Uterus (tissue), 4 donors: Measurements from ENCODE around the gene DIS3L. TPM values are rescaled to one million over a fixed set of nuclear protein-coding genes. Genes with fewer than 3 reads are reported as not detected.
"Not testable (repeated sequence)": the region's sequence is repeated elsewhere in the genome, so short reads cannot be mapped to it uniquely, and the experiment has no call there.

Source experiments
- DNase-seq, 2 donors: peaks; one replicate each; pipeline ENCODE4 v3.0.0-alpha.2; 2019 to 2020
- H3K27ac ChIP-seq, 2 donors: fragments of 200-600 bp; sonication (generic); 1 replicate in 1 of 2; 2 replicates in 1 of 2; pipeline ENCODE4 v1.5.1; 2016 to 2018
- H3K27me3 ChIP-seq, 2 donors: fragments of 200-600 bp; sonication (generic); one replicate each; pipeline ENCODE4 v1.5.1; 2018 to 2019; ENCODE audit warnings: control low read depth in 1 of 2
- H3K36me3 ChIP-seq, 2 donors: fragments of 200-600 bp; sonication (generic); one replicate each; pipeline ENCODE4 v1.5.1; 2019; ENCODE audit warnings: control low read depth in 1 of 2
- H3K4me1 ChIP-seq, 2 donors: fragments of 200-600 bp; sonication (generic); one replicate each; pipeline ENCODE4 v1.5.1; 2018 to 2019; ENCODE audit warnings: control low read depth in 1 of 2
- H3K4me3 ChIP-seq, 2 donors: fragments of 200-600 bp; sonication (generic); 1 replicate in 1 of 2; 2 replicates in 1 of 2; pipeline ENCODE4 v1.5.1; 2018 to 2019; ENCODE audit warnings: mild to moderate bottlenecking in 1 of 2
- H3K9me3 ChIP-seq, 2 donors: fragments of 200-600 bp; sonication (generic); one replicate each; pipeline ENCODE4 v1.5.1; 2019; ENCODE audit warnings: control low read depth in 1 of 2
- CTCF ChIP-seq, 4 experiments: fragments of 200-600 bp in 2 of 4; fragments of 450-650 bp in 2 of 4; sonication (generic) in 2 of 4; IDR thresholded peaks; one replicate each; pipeline ENCODE4 v1.5.1; 2016 to 2019; ENCODE audit warnings: antibody characterized with exemption in 4 of 4, mild to moderate bottlenecking in 2 of 4, moderate library complexity in 1 of 4
- POLR2A ChIP-seq, 2 donors: fragments of 450-650 bp; IDR thresholded peaks; one replicate each; pipeline ENCODE4 v1.6.1; 2016; ENCODE audit warnings: antibody characterized with exemption in 2 of 2, mild to moderate bottlenecking in 1 of 2, moderate library complexity in 1 of 2
- intact Hi-C: fragments of 100-400 bp; cut with DNase I; formaldehyde crosslinking; loops from one replicate; pipeline ENCODE4 v1.15.1; 2023; ENCODE audit warnings: low total_unique reads
- total RNA-seq, 4 donors: library from RNA; depleted of rRNA in 3 of 4; stranded (reverse); fragments of >200 nt in 3 of 4; gene quantifications; one replicate each; pipeline versions ENCODE4 v1.1.0 to v1.2.4, GENCODE V29; 2014 to 2023
- donor health status: DM: yes; HTN: yes; CAD: no.

The DIS3L gene
- total RNA-seq, 4 donors from 2014 or later = 15.1 to 68.7 (median 32.0) TPM

GRCh38 chr15:66328771-66329170 is 35.4 kb downstream of the DIS3L start:
- Histone ChIP-seq H3K27me3 (no peaks in the 10 kb centered on the region), H3K27ac (no peak overlapping the region), H3K4me1 (no peaks in the 10 kb centered on the region), H3K4me3 (no peak overlapping the region), H3K36me3 (no peaks in the 10 kb centered on the region), H3K9me3 (no peaks in the 10 kb centered on the region)
- intact Hi-C loops = no loop called here
- DNase-seq = no peak
- TF ChIP-seq CTCF (IDR thresholded peaks at IDR 0.05) = no peak
- TF ChIP-seq POLR2A (IDR thresholded peaks at IDR 0.05) = no peak

GRCh38 chr15:66348530-66348929 is 55.2 kb downstream of the DIS3L start:
- intact Hi-C loops, H3K27ac ChIP-seq, H3K27me3 ChIP-seq, H3K4me1 ChIP-seq, DNase-seq, H3K9me3 ChIP-seq, H3K36me3 ChIP-seq, H3K4me3 ChIP-seq: not testable (repeated sequence)

- peak overlapping the region; percentile 81 to 85 for H3K27ac ChIP-seq
- no peaks in the 10 kb centered on the region for H3K4me1 ChIP-seq
- no peaks in the 10 kb centered on the region for H3K9me3 ChIP-seq
- intact Hi-C loops = no loop called here
- TF ChIP-seq POLR2A (IDR thresholded peaks at IDR 0.05) (no peak), CTCF (IDR thresholded peaks at IDR 0.05) (no peak)
- peak overlapping the region; percentile 58 to 72 for H3K4me3 ChIP-seq
- H3K27me3 ChIP-seq = no peaks in the 10 kb centered on the region
- no peaks in the 10 kb centered on the region for H3K36me3 ChIP-seq
- DNase-seq = no peak
Measured at GRCh38 chr15:66356077-66356358, 62.6 kb downstream of the DIS3L start.

- no peak for TF ChIP-seq CTCF (IDR thresholded peaks at IDR 0.05)
- peak in 1 of 2 donors; percentile 60 for TF ChIP-seq POLR2A (IDR thresholded peaks at IDR 0.05)
- H3K27ac ChIP-seq = peak within 1 kb of the TSS; percentile 81 to 85
Measured at GRCh38 chr15:66356359-66357236, 63.2 kb downstream of the DIS3L start, which contains the start of gene TIPIN. Gene TIPIN (minus strand): TSS chr15:66356685. CDS start chr15:66352947, 3,738 bp downstream.

GRCh38 chr15:66359740-66360139 is 66.4 kb downstream of the DIS3L start:
- TF ChIP-seq POLR2A (IDR thresholded peaks at IDR 0.05) = no peak
- TF ChIP-seq CTCF (IDR thresholded peaks at IDR 0.05) = no peak
- no peaks in the 10 kb centered on the region for H3K27me3 ChIP-seq
- no peaks in the 10 kb centered on the region for H3K36me3 ChIP-seq
- H3K4me3 ChIP-seq = no peak overlapping the region
- no peak for DNase-seq
- H3K27ac ChIP-seq = no peak overlapping the region
- intact Hi-C loops = no loop called here
- no peaks in the 10 kb centered on the region for H3K4me1 ChIP-seq
- no peaks in the 10 kb centered on the region for H3K9me3 ChIP-seq

More at GRCh38 chr15:66356359-66357236, 63.2 kb downstream of the DIS3L start, which contains the start of gene TIPIN:
- Histone ChIP-seq H3K36me3 (no peaks in the 10 kb centered on the region), H3K4me1 (no peaks in the 10 kb centered on the region), H3K4me3 (peak within 1 kb of the TSS; percentile 58 to 72), H3K27me3 (no peaks in the 10 kb centered on the region), H3K9me3 (no peaks in the 10 kb centered on the region)
- peak; percentile 96 to 97 for DNase-seq
- intact Hi-C loops = no loop called here

GRCh38 chr15:66361745-66362460 is 68.5 kb downstream of the DIS3L start:
- H3K36me3 ChIP-seq, H3K27ac ChIP-seq, H3K4me3 ChIP-seq, intact Hi-C loops, H3K9me3 ChIP-seq, DNase-seq, H3K4me1 ChIP-seq, H3K27me3 ChIP-seq: not testable (repeated sequence)
